HPDE6-E6E7 (cell line): ENCODE results near the gene POLR3B.

Experiments used
- DNase-seq: peaks from one replicate; pipeline ENCODE4 v3.0.0; 2011; ENCODE audit warnings: missing footprints; ENCODE audit errors: extremely low spot score

POLR3B gene

GRCh38 chr12:106551410-106551809 lies 193.9 kb downstream of the POLR3B start:
- DNase-seq = no peak

GRCh38 chr12:106552228-106552627 lies 194.7 kb downstream of the POLR3B start:
- DNase-seq = no peak
